ENCODE data around the gene SLC39A11.

SLC39A11 gene

GRCh38 chr17:72615627-72615991 is 476.9 kb downstream of the SLC39A11 start:
- TF ChIP-seq, protein P1, sequence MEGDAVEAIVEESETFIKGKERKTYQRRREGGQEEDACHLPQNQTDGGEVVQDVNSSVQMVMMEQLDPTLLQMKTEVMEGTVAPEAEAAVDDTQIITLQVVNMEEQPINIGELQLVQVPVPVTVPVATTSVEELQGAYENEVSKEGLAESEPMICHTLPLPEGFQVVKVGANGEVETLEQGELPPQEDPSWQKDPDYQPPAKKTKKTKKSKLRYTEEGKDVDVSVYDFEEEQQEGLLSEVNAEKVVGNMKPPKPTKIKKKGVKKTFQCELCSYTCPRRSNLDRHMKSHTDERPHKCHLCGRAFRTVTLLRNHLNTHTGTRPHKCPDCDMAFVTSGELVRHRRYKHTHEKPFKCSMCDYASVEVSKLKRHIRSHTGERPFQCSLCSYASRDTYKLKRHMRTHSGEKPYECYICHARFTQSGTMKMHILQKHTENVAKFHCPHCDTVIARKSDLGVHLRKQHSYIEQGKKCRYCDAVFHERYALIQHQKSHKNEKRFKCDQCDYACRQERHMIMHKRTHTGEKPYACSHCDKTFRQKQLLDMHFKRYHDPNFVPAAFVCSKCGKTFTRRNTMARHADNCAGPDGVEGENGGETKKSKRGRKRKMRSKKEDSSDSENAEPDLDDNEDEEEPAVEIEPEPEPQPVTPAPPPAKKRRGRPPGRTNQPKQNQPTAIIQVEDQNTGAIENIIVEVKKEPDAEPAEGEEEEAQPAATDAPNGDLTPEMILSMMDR (IDR thresholded peaks at IDR 0.05; ENCODE audit: control extremely low read depth, extremely low read depth, low read depth, missing control alignments) = no peak
- ChIA-PET POLR2A (no interaction called here), CTCF (no interaction called here)
- no peak for DNase-seq (ENCODE audit: extremely low spot score)

- POLR2A ChIA-PET = no interaction called here
- CTCF ChIA-PET = no interaction called here
- TF ChIP-seq, protein P1 (IDR thresholded peaks at IDR 0.05; ENCODE audit: control extremely low read depth, extremely low read depth, low read depth, missing control alignments) = no peak
- DNase-seq (ENCODE audit: extremely low spot score) = no peak
Observed at GRCh38 chr17:72614871-72615626, 477.4 kb downstream of the SLC39A11 start.

DNA sequence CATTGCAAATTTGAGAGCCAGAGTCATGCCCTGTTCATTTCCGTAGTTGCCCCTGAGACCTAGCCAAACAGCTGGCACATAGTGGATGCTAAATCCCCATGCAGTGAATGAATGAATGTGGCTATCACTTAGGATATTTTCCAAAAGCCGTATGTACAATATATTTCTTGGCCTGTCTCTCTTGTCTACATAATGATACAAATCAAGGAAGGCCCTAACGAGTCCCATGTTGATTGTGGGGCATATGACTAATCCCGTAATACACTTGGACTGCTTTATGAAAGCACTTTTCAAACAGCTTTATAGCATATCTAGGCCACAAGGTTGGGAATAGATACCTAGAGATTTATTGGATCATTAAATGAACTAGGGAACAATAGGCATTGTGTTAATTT is 478.0 kb downstream of the SLC39A11 start:
- ChIA-PET POLR2A (no interaction called here), CTCF (no interaction called here)
- DNase-seq (ENCODE audit: extremely low spot score) = no peak
- TF ChIP-seq, protein P1 (IDR thresholded peaks at IDR 0.05; ENCODE audit: control extremely low read depth, extremely low read depth, low read depth, missing control alignments) = no peak

- CTCF ChIA-PET = interaction anchor here (1.3 to 2.2 kb wide), 2 partner anchors 9 to 11 kb away, joined by 4 to 7 read pairs; no protein-coding TSS in a partner anchor
- TF ChIP-seq, protein P1 (IDR thresholded peaks at IDR 0.05; ENCODE audit: control extremely low read depth, extremely low read depth, low read depth, missing control alignments) = no peak
- DNase-seq (ENCODE audit: extremely low spot score) = no peak
- POLR2A ChIA-PET = no interaction called here
Observed at GRCh38 chr17:72613806-72614292, 478.6 kb downstream of the SLC39A11 start.

DNA sequence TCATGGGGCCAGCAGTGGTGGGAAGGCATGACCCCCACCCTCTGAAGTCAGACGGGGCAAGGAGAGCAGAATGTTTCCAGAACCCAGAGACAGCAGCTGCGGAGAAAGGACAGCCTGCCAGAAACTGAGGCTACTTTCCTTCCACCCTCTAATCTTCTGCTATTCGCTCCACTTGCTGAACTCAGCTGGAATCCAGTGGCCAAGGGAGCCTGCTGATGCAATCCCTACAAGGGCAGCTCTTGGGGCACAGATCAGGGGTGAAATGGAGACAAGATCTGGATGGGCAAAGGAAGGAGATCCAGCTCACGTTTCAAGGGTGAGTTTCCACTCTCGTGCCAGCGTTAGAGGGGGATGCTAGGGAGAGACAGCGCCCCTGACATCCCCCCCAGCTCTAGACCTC is 479.1 kb downstream of the SLC39A11 start:
- TF ChIP-seq, protein P1 (IDR thresholded peaks at IDR 0.05; ENCODE audit: control extremely low read depth, extremely low read depth, low read depth, missing control alignments) = no peak
- POLR2A ChIA-PET = no interaction called here
- no peak for DNase-seq (ENCODE audit: extremely low spot score)
- CTCF ChIA-PET = interaction anchor here (1.3 to 2.2 kb wide), 2 partner anchors 9 to 10 kb away, joined by 4 to 7 read pairs; no protein-coding TSS in a partner anchor

GRCh38 chr17:72611172-72611571 is 481.3 kb downstream of the SLC39A11 start:
- CTCF ChIA-PET = interaction anchor here (0.7 to 1.1 kb wide), 4 partner anchors 8 to 54 kb away, joined by 3 to 4 read pairs (median 3); no protein-coding TSS in a partner anchor
- POLR2A ChIA-PET = no interaction called here
- TF ChIP-seq, protein P1 (IDR thresholded peaks at IDR 0.05; ENCODE audit: control extremely low read depth, extremely low read depth, low read depth, missing control alignments) = no peak
- DNase-seq (ENCODE audit: extremely low spot score) = no peak

All from GM10248 (cell line).